HT-29 (cell line): Measurements from ENCODE around the gene ATP11C. TPM values are rescaled to one million over a fixed set of nuclear protein-coding genes. Genes with fewer than 3 reads are reported as not detected.
"Not testable (repeated sequence)": the region's sequence is repeated elsewhere in the genome, so short reads cannot be mapped to it uniquely, and the experiment has no call there.

ENCODE experiments used
- DNase-seq: peaks from one replicate; pipeline ENCODE4 v3.0.0-alpha.2; 2015; ENCODE audit warnings: low spot score
- total RNA-seq: library from RNA; depleted of rRNA; stranded (reverse); fragments of >200 nt; shearing (Covaris generic); gene quantifications from 2 replicates; pipeline ENCODE4 v1.2.3, GENCODE V29; 2014

The ATP11C gene
- total RNA-seq, 1 experiment from 2014 or later = 1.0 TPM

DNA sequence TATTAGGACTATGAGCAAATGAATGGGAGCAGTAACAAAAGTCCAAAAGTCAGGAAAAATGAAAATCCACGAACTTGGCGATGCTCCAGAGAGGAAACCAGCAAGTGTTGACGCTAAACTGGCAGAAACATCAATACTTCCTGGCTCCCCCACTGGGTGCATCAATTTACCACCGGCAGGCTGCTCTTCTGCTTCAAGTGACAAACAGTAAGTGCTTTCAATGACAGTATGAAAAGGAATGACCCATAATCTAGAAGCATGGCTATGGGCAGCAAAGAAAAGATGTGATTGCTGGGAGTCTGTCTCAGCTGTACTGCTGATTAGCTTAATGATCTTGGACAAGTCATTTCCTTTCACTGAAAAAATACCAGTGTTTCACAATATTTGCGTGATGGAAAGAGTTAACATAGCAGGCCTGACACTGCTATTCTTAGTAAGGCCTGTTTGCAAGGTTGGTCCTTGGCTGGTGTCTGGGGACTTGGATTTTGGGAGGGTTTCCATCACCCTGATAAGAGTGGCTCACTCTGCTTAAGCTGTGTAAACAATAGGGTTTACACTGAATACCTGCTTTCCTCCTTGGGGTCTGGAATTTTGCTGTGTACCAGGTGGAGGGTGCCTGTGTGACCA is 8.7 kb downstream of the ATP11C start:
- DNase-seq = no peak

DNA sequence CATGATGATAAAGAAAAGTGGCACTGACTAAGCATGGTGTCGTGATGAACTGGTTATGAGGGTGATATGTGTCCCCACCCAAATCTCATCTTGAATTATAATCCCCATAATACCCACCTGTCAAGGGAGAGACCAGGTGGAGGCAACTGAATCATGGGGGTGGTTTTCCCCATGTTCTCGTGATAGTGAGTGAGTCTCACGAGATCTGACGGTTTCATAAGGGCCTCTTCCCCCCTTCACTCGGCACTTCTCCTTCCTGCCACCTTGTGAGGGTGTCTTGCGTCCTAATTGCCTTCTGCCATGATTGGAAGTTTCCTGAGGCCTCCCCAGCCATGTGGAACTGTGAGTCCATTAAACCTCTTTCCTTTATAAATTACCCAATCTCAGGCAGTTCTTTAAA is 11.7 kb downstream of the ATP11C start:
- not testable (repeated sequence) for DNase-seq

DNA sequence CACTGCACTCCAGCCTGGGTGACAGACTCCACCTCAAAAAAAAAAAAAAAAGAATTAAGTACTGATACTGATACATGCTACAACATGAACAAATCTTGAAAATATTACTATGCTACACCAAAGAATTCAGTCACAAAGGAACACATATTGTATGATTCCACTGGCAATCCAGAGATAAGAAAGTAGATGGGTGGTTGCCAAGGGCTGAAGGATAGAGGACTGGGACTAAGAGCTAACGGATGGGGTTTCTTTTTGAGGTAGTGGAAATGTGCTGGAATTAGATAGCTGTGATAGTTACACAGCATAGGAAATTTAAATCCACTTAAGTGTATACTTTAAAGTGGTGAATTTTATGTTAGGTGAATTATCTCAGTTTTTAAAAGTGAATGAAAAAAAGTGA is 12.5 kb downstream of the ATP11C start:
- DNase-seq = no peak

DNA sequence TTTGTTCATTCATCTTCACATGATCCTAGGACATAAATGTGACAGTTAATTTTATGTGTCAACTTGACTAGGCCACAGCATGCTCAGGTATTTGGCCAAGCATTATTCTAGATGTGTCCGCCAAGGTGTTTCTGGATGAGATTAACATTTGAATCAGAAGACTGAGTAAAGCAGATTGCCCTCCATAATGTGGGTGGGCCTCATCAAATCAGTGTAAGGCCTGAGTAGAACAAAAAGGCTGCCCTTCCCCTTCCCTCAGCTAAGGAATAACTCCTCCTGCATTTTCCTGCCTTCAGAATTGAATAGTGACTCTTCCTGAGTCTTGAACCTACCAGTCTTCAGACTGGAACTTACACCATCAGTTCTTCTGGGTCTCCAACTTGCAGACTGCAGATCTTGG is 18.4 kb downstream of the ATP11C start:
- DNase-seq = no peak

DNA sequence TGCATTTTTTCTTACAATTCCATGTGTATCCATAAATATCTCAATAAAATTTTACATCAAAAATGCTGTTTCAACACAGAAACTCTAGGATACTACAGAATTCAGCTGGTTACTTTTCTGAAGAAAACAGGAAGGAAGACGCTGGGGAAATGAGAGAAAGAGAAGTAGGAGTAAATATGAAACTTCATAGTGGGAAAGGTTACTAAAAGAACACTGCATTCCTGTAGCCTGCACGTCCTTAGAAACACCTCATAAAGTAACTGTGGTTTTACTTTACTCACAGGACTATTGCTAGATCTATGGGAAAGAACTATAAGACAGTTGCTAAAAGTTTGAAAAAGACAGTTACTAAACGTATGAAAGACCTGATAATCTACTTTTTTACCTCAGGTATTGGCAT is 23.1 kb downstream of the ATP11C start:
- no peak for DNase-seq

DNA sequence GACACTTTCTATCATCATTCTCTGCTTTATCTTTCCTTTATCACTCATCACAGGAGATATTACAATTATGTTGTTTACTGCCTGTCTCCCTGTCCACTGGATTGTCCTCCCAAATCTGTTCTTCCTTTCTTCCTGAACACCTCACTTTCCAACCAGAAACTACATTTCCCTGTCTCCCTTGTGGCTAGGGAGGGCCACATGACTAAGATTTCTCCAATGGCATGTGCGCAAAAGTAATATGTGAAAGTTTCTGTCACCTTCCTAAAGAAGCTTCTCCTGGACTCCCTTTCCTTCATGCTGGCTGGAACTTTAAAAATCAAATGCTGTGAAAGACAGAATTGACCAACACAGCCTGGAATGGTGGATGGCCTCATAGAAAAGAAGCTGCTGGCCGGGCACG is 25.8 kb downstream of the ATP11C start:
- no peak for DNase-seq

DNA sequence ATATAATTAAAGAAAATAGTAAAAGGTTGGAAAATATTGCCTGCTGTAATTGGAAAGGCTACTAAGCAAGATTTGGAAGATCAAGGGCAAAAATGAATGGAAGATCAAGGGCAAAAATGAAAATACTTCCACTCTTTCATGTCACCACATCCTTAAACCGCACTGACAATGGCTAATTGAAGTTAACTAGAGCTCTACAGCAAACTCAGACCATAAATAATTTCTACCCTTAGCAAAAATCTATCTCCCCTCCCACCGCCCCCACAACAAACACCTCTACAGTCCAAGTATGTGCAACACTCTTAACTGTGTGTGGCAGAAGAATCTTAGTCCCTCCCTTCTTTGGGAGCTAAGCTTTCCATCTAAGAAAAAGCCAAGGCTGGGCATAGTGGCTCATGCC is 27.1 kb downstream of the ATP11C start:
- DNase-seq = no peak

DNA sequence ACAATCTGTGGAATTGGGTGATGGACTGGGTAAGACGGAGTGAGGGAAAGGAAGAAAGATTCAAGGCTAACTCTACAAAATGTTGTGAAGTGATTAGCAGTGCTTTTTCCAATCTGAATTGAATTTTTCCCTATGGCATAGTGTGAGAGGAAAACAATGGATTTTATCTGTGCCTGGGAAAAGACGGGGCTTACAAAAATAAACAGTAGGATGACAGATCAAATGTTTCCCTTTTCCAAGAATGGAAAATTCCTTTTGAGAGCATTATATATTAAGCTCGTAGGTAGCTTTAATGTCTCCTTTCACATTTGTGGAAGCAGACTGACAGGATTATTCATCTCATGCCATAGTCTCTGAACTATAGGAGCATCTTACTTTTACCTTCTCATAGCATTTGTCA is 27.8 kb downstream of the ATP11C start:
- no peak for DNase-seq

DNA sequence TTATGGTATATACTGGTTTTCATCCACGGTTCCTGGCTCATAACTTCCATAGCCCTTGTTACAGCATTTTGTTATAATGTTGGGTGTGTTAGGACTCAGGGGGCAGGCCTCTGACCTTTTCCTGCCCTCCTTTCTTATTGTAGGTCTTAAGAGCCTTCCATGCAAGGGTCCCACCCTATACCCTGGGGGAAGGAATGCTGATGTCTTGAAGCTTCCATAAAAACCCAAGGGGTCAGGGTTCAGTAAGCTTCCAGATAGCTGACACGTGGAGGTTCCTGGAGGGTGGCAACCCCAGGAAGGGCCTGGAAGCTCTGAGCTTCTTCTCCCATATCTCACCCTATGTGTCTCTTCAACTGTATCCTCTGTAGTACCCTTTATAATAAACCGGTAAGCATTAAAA is 29.6 kb downstream of the ATP11C start:
- DNase-seq = no peak

DNA sequence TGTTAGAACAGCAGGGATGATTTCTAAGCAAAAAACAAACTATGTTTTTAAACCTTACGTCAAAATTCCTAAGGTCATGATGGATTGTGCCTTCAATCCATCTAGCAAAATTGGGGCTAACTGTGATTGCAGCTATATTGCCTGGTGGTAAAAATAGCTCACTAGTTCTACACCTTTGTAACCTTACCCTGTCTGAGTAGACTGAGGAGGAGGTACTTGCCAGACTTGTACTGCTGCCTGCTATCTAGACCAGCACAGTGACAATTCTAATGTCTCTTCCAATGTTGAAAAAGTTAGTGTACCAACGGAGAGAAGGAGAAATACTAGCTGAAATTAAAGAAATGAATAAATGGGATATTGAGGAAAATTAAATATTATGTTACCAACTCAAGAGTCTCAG is 30.3 kb downstream of the ATP11C start:
- DNase-seq = no peak

DNA sequence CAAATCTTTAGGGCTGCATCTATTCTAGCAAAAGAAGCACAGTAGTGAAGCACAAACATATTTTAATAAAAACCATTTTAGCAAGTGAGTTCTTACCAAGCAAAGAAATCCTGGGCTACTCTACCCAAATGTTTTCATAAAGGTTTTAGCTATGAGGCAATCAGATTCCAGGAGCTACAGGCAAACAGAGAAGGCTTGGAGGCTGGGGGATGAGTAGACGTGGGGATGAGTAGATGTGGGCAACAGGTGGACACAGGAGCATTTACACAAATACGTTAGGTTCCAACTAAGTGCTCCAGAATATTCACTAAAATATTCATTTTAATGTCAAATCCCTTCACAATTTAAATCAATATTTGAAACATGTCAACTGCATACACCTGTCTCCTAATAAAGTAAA is 34.5 kb downstream of the ATP11C start:
- no peak for DNase-seq

DNA sequence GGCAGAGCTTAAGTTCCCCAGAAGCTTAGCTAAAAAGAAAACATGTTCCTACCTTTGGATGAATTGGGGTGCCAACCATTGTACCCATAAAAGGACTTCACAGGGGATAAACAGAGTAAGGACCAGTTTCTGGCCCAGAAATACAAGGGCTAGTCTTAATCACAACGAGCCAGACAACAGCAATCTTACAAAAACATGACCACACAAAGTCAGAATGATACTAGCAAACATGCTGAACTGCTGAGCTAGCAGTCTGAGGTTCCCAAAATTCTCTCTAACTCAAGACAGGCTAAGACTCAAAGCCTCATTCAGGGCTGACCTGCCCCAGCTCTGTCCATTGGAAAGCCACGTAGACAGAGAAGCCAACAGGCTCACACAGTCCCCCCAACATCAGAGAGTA is 40.3 kb downstream of the ATP11C start:
- DNase-seq = no peak

DNA sequence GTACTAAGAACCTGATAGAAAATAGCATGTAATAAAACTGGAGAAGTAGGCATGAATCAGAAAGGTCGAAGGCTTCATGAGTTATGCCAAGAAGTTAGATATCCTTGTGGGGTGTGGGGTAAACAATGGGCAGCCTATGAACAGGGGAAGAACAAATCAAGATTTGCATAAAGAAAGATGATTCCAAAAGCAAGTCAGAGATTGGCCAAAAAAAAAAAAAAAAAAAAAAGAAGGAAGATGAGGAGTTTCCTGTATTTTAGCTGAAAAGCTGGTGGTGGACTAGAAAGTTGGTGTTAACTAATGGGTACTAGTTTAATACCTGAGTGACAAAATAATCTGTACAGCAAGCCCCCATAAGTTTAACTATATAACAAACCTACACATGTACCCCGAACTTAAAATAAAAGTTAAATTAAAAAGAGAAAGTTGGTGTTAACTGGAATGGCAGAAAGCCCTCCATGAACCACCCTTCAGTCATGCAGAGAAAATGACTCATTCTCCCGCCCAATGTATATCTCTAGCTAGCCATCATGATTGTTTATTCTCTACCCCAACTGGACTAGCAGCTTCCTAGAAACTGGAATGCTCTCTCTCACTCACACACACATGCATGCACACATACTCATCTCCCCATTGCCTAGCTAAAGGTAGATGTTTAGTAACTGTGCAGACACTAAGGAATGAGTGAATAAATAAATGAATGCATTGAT is 41.7 kb downstream of the ATP11C start:
- DNase-seq = no peak

DNA sequence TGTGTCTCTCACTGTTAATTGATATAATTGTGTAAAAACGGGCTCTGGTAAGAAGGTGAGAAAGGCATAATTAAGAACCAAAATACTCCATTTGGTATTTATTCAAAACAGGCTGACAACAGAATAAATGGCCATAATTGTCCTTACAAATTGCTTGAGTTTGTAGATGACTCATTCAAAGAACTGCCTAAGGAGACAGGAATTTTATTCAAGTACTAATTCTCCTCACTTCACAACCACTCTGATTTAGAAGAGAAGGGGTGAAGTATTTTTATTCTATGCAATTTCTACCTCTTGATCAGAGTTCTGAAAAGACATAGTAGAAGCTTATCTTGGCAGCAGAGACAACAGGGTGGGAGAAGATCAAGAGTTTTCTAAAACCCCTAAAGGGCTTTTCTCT is 43.1 kb downstream of the ATP11C start:
- DNase-seq = no peak

DNA sequence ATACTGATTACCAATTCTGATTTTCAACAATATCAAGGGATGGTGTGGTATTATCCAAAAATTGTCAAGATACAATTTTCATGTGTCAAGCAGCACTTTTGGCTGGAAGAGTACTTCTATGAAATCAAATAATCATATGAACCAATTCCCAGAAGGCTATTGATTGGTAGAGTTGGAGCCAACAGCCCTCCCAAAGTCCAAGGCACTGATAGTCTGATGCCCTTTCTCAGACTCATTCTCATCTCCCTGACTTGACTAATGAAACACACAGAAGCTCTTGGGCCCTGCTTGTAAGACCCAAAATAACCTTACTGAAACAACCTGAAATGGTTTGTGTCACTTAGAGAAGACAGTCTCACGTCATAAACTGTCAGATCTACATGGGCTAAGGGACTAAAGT is 48.9 kb downstream of the ATP11C start:
- no peak for DNase-seq

DNA sequence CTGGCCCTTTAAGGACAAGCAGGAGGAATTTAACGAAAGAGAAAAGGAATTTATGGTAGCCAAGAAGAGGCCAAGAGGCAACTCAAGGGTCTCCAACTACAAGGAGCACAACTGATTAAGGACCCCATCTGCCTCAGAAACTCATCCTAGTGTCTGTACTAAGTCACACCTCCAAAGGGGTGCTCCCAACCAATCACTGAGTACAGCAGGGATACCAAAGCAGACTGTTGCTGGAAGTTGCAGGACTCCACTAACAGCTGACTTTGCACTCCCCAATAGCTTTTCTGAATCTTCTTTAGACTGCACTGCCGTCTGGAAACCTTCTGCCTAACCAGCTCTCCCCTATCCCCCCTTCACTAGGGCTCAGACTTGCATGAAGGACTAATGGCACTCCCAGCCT is 50.6 kb downstream of the ATP11C start:
- no peak for DNase-seq

DNA sequence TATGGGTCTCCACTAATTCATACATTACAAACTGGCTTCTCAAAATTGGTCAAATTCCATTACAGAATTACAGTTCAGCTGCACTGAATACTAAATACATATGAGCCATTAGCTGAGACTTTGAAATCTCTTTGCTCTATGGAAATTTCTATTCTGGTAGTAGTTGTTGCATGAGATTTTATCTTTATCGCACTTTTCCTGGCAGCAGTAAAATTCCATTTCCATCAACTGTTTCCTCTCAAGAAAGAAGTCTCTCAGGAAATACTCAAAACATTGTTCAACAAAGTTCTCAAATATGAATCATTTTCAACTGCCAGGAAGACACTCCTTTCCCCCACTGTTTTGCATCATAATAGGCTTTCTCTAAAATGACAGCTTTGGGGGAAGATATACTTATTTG is 51.3 kb downstream of the ATP11C start:
- DNase-seq = no peak

DNA sequence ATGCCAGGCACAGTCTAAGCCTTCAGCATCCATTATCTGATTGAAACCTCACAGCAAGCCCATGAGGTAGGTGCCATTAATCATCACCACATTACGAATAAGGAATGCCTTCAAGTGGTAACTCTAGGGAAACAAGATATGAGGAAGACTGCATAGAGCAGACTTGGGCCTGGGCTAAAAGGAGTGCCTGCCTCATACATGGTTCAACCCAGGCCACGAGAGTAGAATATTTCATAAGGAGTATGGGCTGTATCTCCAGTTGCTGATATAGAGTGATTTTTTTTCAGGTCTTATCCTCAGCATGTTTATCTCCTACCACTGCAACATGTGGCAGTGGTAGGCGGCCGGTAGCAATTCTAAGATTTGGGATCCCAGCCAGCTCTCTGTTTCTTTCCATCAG is 51.7 kb downstream of the ATP11C start:
- no peak for DNase-seq

DNA sequence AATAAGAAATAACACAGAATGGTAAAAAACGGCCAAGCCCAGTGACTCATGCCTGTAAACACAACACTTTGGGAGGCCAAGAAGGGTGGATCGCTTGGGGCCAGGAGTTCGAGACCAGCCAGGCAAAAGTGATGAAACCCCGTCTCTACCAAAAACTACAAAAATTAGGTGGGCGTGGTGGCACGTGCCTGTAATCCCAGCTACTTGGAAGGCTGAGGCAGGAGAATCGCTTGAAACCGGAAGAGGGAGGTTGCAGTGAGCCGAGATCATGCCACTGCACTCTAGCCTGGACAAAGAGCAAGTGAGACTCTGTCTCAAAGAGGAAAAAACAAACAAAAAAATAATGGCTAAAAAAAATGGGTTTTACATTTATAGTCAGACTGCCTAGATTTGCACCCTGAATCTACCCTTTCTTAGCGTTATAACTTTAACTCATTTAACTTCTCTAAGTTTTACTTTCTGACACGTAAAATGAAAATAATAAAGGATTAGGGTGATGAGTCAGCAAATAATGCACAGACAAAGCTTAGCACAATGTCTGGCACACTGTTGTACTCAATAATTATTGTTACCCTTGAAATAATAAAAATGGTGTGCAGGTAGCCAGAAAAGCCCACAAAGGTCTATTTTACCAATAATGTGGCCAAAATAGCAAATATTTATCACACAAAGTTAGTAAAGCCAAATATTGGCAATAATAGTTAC is 55.0 kb downstream of the ATP11C start:
- DNase-seq = no peak

DNA sequence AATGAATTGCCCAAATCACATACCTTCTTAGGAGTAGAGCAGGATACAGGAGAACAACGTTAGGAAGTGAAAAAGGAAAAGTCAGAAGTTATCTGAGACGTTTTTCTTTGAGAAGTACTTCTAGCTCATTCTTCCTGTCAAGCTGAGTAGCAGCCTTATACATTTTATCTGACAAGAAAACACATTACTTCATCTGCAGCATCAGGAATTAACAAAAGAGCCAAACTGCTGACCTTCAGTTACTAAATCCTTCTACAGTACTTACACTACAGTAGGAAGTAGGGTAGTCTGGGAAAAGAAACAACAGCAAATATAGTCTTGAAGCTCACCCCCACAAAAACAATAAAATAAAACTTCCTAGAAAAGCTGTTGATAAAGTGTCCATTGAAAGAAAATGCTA is 57.0 kb downstream of the ATP11C start:
- no peak for DNase-seq

DNA sequence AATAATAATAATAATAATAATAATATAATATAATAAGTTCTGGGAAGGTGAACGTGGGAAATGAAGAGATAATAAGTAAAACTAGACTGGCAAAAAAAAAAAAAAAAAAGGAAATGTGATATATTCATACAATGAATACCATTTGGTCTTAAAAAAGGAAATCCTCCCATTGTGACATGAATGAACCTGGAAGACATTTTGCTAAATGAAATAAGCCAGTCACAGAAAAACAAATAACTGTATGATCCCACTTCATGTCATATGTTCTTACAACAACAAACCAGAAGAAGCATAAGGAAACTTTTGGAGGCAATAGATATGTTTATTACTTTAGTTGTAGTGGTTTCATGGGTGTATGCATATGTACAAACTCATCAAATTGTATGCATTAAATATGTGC is 63.1 kb downstream of the ATP11C start:
- no peak for DNase-seq

DNA sequence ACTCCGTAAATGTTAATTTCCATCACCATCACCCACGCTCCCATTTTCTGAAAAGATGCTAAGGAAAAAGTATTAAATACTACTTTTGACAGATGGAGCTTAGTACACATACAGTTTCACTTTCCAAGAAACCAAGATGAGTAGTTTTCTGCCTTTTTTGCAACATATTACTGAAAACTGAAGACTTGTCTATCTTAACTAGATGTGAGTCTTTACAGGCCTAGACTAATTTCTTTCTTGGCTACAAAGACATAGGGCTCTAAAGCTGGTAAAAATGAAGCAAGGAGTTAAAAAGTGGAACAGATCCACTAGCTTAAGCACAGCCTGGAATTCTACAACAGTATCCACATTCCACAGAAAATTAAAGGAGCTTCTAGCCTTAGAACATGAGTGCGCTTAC is 68.2 kb downstream of the ATP11C start:
- DNase-seq = no peak

DNA sequence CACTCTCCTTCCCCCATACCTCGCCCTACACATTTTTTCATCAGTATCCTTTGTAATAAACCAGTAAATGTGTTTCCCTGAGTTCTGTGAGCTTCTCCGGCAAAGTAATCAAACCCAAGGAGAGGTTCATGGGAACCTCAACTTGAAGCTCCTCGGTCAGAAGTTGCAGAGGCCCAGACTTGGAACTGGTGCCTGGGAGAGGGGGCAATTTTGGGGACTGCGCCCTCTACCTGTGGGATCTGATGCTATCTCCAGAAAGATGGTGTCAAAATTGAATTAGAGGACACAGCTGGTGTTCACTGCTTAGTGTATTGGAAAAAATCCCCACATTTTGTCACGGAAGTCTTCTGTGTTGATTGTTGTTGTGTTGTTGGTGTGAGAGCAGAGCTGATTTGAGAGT is 70.6 kb downstream of the ATP11C start:
- no peak for DNase-seq
